Activated naive CD8-positive, alpha-beta T cell treated with anti-CD3 and anti-CD28 coated beads for 36 hours (primary cell): ENCODE results near the gene NFYB. TPM values are rescaled to one million over a fixed set of nuclear protein-coding genes. Genes with fewer than 3 reads are reported as not detected.
"Not testable (repeated sequence)": the region's sequence is repeated elsewhere in the genome, so short reads cannot be mapped to it uniquely, and the experiment has no call there.

Source experiments
- DNase-seq: peaks from one replicate; pipeline ENCODE4 v3.0.0; 2021
- H3K27ac Mint-ChIP-seq: one replicate; pipeline ENCODE4 v1.8.0; 2022; ENCODE audit warnings: mild to moderate bottlenecking, moderate library complexity, mixed read lengths
- H3K27me3 Mint-ChIP-seq: one replicate; pipeline ENCODE4 v1.8.0; 2022; ENCODE audit warnings: mild to moderate bottlenecking, mixed read lengths
- H3K36me3 Mint-ChIP-seq: one replicate; pipeline ENCODE4 v1.8.0; 2021; ENCODE audit warnings: mild to moderate bottlenecking, mixed read lengths
- H3K4me1 Mint-ChIP-seq: one replicate; pipeline ENCODE4 v1.8.0; 2021; ENCODE audit warnings: mixed read lengths
- H3K4me3 Mint-ChIP-seq: one replicate; pipeline ENCODE4 v1.8.0; 2022; ENCODE audit warnings: mild to moderate bottlenecking, moderate library complexity, mixed read lengths
- H3K9me3 Mint-ChIP-seq: one replicate; pipeline ENCODE4 v1.8.0; 2022; ENCODE audit warnings: mixed read lengths
- total RNA-seq, 2 experiments: library from RNA; stranded (reverse); gene quantifications; one replicate each; pipeline ENCODE4 v1.2.3, GENCODE V29; 2021

Gene NFYB
- total RNA-seq, 2 experiments from 2014 or later, result 30.6 to 32.3 TPM

- Mint-ChIP-seq H3K36me3 (no peaks in the 10 kb centered on the region), H3K27me3 (peaks cover 4% of the 10 kb centered on the region), H3K4me3 (no peak overlapping the region), H3K4me1 (no peaks in the 10 kb centered on the region), H3K9me3 (peaks cover 2% of the 10 kb centered on the region), H3K27ac (no peak overlapping the region)
- no peak for DNase-seq
Observed at GRCh38 chr12:104142543-104142942, 4.5 kb upstream of the NFYB start.

GRCh38 chr12:104138797-104139152 lies 765 bp upstream of the NFYB start:
- peaks cover 12% of the 10 kb centered on the region for H3K4me1 Mint-ChIP-seq
- peak overlapping the region; percentile 35 for H3K27ac Mint-ChIP-seq
- H3K27me3 Mint-ChIP-seq, result peaks cover 4% of the 10 kb centered on the region
- DNase-seq, result no peak
- H3K4me3 Mint-ChIP-seq, result peak overlapping the region; percentile 44
- no peaks in the 10 kb centered on the region for H3K36me3 Mint-ChIP-seq
- no peaks in the 10 kb centered on the region for H3K9me3 Mint-ChIP-seq

GRCh38 chr12:104137001-104137901 lies 759 bp downstream of the NFYB start:
- H3K36me3 Mint-ChIP-seq, result no peaks in the 10 kb centered on the region
- H3K4me1 Mint-ChIP-seq, result peaks cover 17% of the 10 kb centered on the region
- no peaks in the 10 kb centered on the region for H3K27me3 Mint-ChIP-seq
- peak overlapping the region; percentile 86 for H3K27ac Mint-ChIP-seq
- H3K9me3 Mint-ChIP-seq, result no peaks in the 10 kb centered on the region
- peak overlapping the region; percentile 87 for H3K4me3 Mint-ChIP-seq
- peak; percentile 63 for DNase-seq

- DNase-seq, result no peak
- peaks cover 19% of the 10 kb centered on the region for H3K4me1 Mint-ChIP-seq
- H3K36me3 Mint-ChIP-seq, result no peaks in the 10 kb centered on the region
- no peaks in the 10 kb centered on the region for H3K27me3 Mint-ChIP-seq
- no peaks in the 10 kb centered on the region for H3K9me3 Mint-ChIP-seq
- H3K4me3 Mint-ChIP-seq, result peak overlapping the region; percentile 87
- H3K27ac Mint-ChIP-seq, result peak overlapping the region; percentile 86
Observed at GRCh38 chr12:104136577-104136976, 1.4 kb downstream of the NFYB start.

- no peak for DNase-seq
- Mint-ChIP-seq H3K4me3 (no peak overlapping the region), H3K9me3 (no peaks in the 10 kb centered on the region), H3K27me3 (no peaks in the 10 kb centered on the region), H3K36me3 (peaks cover 2% of the 10 kb centered on the region), H3K4me1 (peaks cover 24% of the 10 kb centered on the region), H3K27ac (no peak overlapping the region)
Observed at GRCh38 chr12:104134882-104135281, 3.1 kb downstream of the NFYB start.

GRCh38 chr12:104133866-104134265 lies 4.1 kb downstream of the NFYB start:
- Mint-ChIP-seq H3K4me3 (no peak overlapping the region), H3K4me1 (peaks cover 24% of the 10 kb centered on the region), H3K27me3 (no peaks in the 10 kb centered on the region), H3K9me3 (no peaks in the 10 kb centered on the region), H3K36me3 (peaks cover 2% of the 10 kb centered on the region), H3K27ac (no peak overlapping the region)
- DNase-seq, result no peak

GRCh38 chr12:104133321-104133720 lies 4.7 kb downstream of the NFYB start:
- no peak overlapping the region for H3K4me3 Mint-ChIP-seq
- no peaks in the 10 kb centered on the region for H3K9me3 Mint-ChIP-seq
- peaks cover 2% of the 10 kb centered on the region for H3K36me3 Mint-ChIP-seq
- H3K27me3 Mint-ChIP-seq, result no peaks in the 10 kb centered on the region
- H3K4me1 Mint-ChIP-seq, result peaks cover 24% of the 10 kb centered on the region
- H3K27ac Mint-ChIP-seq, result no peak overlapping the region
- no peak for DNase-seq

GRCh38 chr12:104132351-104132956 lies 5.6 kb downstream of the NFYB start:
- DNase-seq, result no peak
- Mint-ChIP-seq H3K4me3 (no peak overlapping the region), H3K27me3 (no peaks in the 10 kb centered on the region), H3K36me3 (peaks cover 2% of the 10 kb centered on the region), H3K9me3 (no peaks in the 10 kb centered on the region), H3K4me1 (peaks cover 24% of the 10 kb centered on the region), H3K27ac (no peak overlapping the region)

- H3K27ac Mint-ChIP-seq, result no peak overlapping the region
- no peaks in the 10 kb centered on the region for H3K9me3 Mint-ChIP-seq
- no peak overlapping the region for H3K4me3 Mint-ChIP-seq
- peaks cover 20% of the 10 kb centered on the region for H3K4me1 Mint-ChIP-seq
- H3K36me3 Mint-ChIP-seq, result peaks cover 2% of the 10 kb centered on the region
- H3K27me3 Mint-ChIP-seq, result no peaks in the 10 kb centered on the region
- no peak for DNase-seq
Observed at GRCh38 chr12:104131609-104132008, 6.4 kb downstream of the NFYB start.

- H3K27ac Mint-ChIP-seq, result no peak overlapping the region
- peaks cover 12% of the 10 kb centered on the region for H3K4me1 Mint-ChIP-seq
- H3K27me3 Mint-ChIP-seq, result no peaks in the 10 kb centered on the region
- H3K4me3 Mint-ChIP-seq, result no peak overlapping the region
- H3K9me3 Mint-ChIP-seq, result no peaks in the 10 kb centered on the region
- no peak for DNase-seq
- H3K36me3 Mint-ChIP-seq, result peaks cover 5% of the 10 kb centered on the region
Observed at GRCh38 chr12:104130760-104131159, 7.2 kb downstream of the NFYB start.

- H3K9me3 Mint-ChIP-seq, result no peaks in the 10 kb centered on the region
- H3K27ac Mint-ChIP-seq, result no peak overlapping the region
- H3K4me1 Mint-ChIP-seq, result peaks cover 6% of the 10 kb centered on the region
- H3K36me3 Mint-ChIP-seq, result peaks cover 7% of the 10 kb centered on the region
- DNase-seq, result no peak
- no peaks in the 10 kb centered on the region for H3K27me3 Mint-ChIP-seq
- no peak overlapping the region for H3K4me3 Mint-ChIP-seq
Observed at GRCh38 chr12:104126548-104126947, 11.5 kb downstream of the NFYB start.

GRCh38 chr12:104122298-104122697 lies 15.7 kb downstream of the NFYB start:
- peaks cover 3% of the 10 kb centered on the region for H3K4me1 Mint-ChIP-seq
- DNase-seq, result no peak
- no peak overlapping the region for H3K27ac Mint-ChIP-seq
- peaks cover 9% of the 10 kb centered on the region for H3K36me3 Mint-ChIP-seq
- H3K9me3 Mint-ChIP-seq, result no peaks in the 10 kb centered on the region
- H3K4me3 Mint-ChIP-seq, result no peak overlapping the region
- H3K27me3 Mint-ChIP-seq, result no peaks in the 10 kb centered on the region

- peaks cover 3% of the 10 kb centered on the region for H3K4me1 Mint-ChIP-seq
- no peaks in the 10 kb centered on the region for H3K27me3 Mint-ChIP-seq
- H3K9me3 Mint-ChIP-seq, result no peaks in the 10 kb centered on the region
- peaks cover 6% of the 10 kb centered on the region for H3K36me3 Mint-ChIP-seq
- H3K4me3 Mint-ChIP-seq, result no peak overlapping the region
- no peak for DNase-seq
- no peak overlapping the region for H3K27ac Mint-ChIP-seq
Observed at GRCh38 chr12:104121001-104121400, 17.0 kb downstream of the NFYB start.

GRCh38 chr12:104115587-104115975 lies 22.4 kb downstream of the NFYB start:
- no peak overlapping the region for H3K27ac Mint-ChIP-seq
- no peak for DNase-seq
- no peaks in the 10 kb centered on the region for H3K9me3 Mint-ChIP-seq
- H3K27me3 Mint-ChIP-seq, result no peaks in the 10 kb centered on the region
- no peak overlapping the region for H3K4me3 Mint-ChIP-seq
- peaks cover 6% of the 10 kb centered on the region for H3K4me1 Mint-ChIP-seq
- peaks cover 3% of the 10 kb centered on the region for H3K36me3 Mint-ChIP-seq

- H3K4me3 Mint-ChIP-seq, H3K9me3 Mint-ChIP-seq, H3K27me3 Mint-ChIP-seq, H3K27ac Mint-ChIP-seq, H3K4me1 Mint-ChIP-seq, H3K36me3 Mint-ChIP-seq, DNase-seq: not testable (repeated sequence)
Observed at GRCh38 chr12:104114834-104115586, 23.0 kb downstream of the NFYB start.
